ENCODE data around the gene UBE2G2. TPM values are rescaled to one million over a fixed set of nuclear protein-coding genes. Genes with fewer than 3 reads are reported as not detected.

UBE2G2 gene
- total RNA-seq, 1 experiment from 2014 or later, result 66.4 TPM

- no peak overlapping the region for H3K4me3 ChIP-seq (ENCODE audit: insufficient read depth, low read depth, low read length)
- no peak for DNase-seq
- H3K27me3 ChIP-seq (ENCODE audit: control insufficient read depth, insufficient read depth, low read length), result no peaks in the 10 kb centered on the region
- H3K36me3 ChIP-seq (replicated peaks; ENCODE audit: control insufficient read depth, insufficient read depth, low read length), result no peaks in the 10 kb centered on the region
Observed at GRCh38 chr21:44828362-44829056, 26.9 kb upstream of the UBE2G2 start.

- no peaks in the 10 kb centered on the region for H3K36me3 ChIP-seq (replicated peaks; ENCODE audit: control insufficient read depth, insufficient read depth, low read length)
- no peak overlapping the region for H3K4me3 ChIP-seq (ENCODE audit: insufficient read depth, low read depth, low read length)
- no peak for DNase-seq
- peaks cover 8% of the 10 kb centered on the region; the same call in 1 of the 2 replicates for H3K27me3 ChIP-seq (ENCODE audit: control insufficient read depth, insufficient read depth, low read length)
Observed at GRCh38 chr21:44823179-44823660, 21.6 kb upstream of the UBE2G2 start.

GRCh38 chr21:44822484-44823178 lies 21.0 kb upstream of the UBE2G2 start:
- no peak for DNase-seq
- Histone ChIP-seq H3K27me3 (ENCODE audit: control insufficient read depth, insufficient read depth, low read length) (peaks cover 8% of the 10 kb centered on the region; the same call in 1 of the 2 replicates), H3K36me3 (replicated peaks; ENCODE audit: control insufficient read depth, insufficient read depth, low read length) (no peaks in the 10 kb centered on the region), H3K4me3 (ENCODE audit: insufficient read depth, low read depth, low read length) (no peak overlapping the region)

GRCh38 chr21:44820851-44821250 lies 19.2 kb upstream of the UBE2G2 start:
- no peaks in the 10 kb centered on the region for H3K36me3 ChIP-seq (replicated peaks; ENCODE audit: control insufficient read depth, insufficient read depth, low read length)
- no peak for DNase-seq
- H3K4me3 ChIP-seq (ENCODE audit: insufficient read depth, low read depth, low read length), result no peak overlapping the region
- peaks cover 8% of the 10 kb centered on the region; the same call in 1 of the 2 replicates for H3K27me3 ChIP-seq (ENCODE audit: control insufficient read depth, insufficient read depth, low read length)

GRCh38 chr21:44819283-44820243 lies 17.9 kb upstream of the UBE2G2 start:
- DNase-seq, result no peak
- H3K4me3 ChIP-seq (ENCODE audit: insufficient read depth, low read depth, low read length), result no peak overlapping the region
- H3K36me3 ChIP-seq (replicated peaks; ENCODE audit: control insufficient read depth, insufficient read depth, low read length), result no peaks in the 10 kb centered on the region
- peaks cover 8% of the 10 kb centered on the region; the same call in 1 of the 2 replicates for H3K27me3 ChIP-seq (ENCODE audit: control insufficient read depth, insufficient read depth, low read length)

GRCh38 chr21:44818640-44819011 lies 17.0 kb upstream of the UBE2G2 start:
- DNase-seq, result no peak
- Histone ChIP-seq H3K27me3 (ENCODE audit: control insufficient read depth, insufficient read depth, low read length) (peaks cover 8% of the 10 kb centered on the region; the same call in 1 of the 2 replicates), H3K36me3 (replicated peaks; ENCODE audit: control insufficient read depth, insufficient read depth, low read length) (no peaks in the 10 kb centered on the region), H3K4me3 (ENCODE audit: insufficient read depth, low read depth, low read length) (peak overlapping the region; percentile 66)

- DNase-seq, result peak; percentile 98
- peaks cover 8% of the 10 kb centered on the region; the same call in 1 of the 2 replicates for H3K27me3 ChIP-seq (ENCODE audit: control insufficient read depth, insufficient read depth, low read length)
Observed at GRCh38 chr21:44817914-44818639, 16.5 kb upstream of the UBE2G2 start, which contains the start of gene SUMO3. Gene SUMO3, minus strand, starts transcription at chr21:44818062. Its CDS starts 94 bp downstream, at chr21:44817968.

GRCh38 chr21:44817506-44817880 lies 15.9 kb upstream of the UBE2G2 start:
- Histone ChIP-seq H3K27me3 (ENCODE audit: control insufficient read depth, insufficient read depth, low read length) (peaks cover 8% of the 10 kb centered on the region; the same call in 1 of the 2 replicates), H3K36me3 (replicated peaks; ENCODE audit: control insufficient read depth, insufficient read depth, low read length) (no peaks in the 10 kb centered on the region; the same call in 1 of the 2 replicates), H3K4me3 (ENCODE audit: insufficient read depth, low read depth, low read length) (peak overlapping the region; percentile 79)
- peak; percentile 100 for DNase-seq

More at GRCh38 chr21:44817914-44818639, 16.5 kb upstream of the UBE2G2 start, which contains the start of gene SUMO3:
- Histone ChIP-seq H3K36me3 (replicated peaks; ENCODE audit: control insufficient read depth, insufficient read depth, low read length) (no peaks in the 10 kb centered on the region; the same call in 1 of the 2 replicates), H3K4me3 (ENCODE audit: insufficient read depth, low read depth, low read length) (peak within 1 kb of the TSS; percentile 79)

GRCh38 chr21:44816761-44817505 lies 15.3 kb upstream of the UBE2G2 start:
- peak overlapping the region; percentile 79 for H3K4me3 ChIP-seq (ENCODE audit: insufficient read depth, low read depth, low read length)
- no peak for DNase-seq
- peaks cover 8% of the 10 kb centered on the region; the same call in 1 of the 2 replicates for H3K27me3 ChIP-seq (ENCODE audit: control insufficient read depth, insufficient read depth, low read length)
- H3K36me3 ChIP-seq (replicated peaks; ENCODE audit: control insufficient read depth, insufficient read depth, low read length), result no peaks in the 10 kb centered on the region; the same call in 1 of the 2 replicates

- peak; percentile 50 for DNase-seq
- Histone ChIP-seq H3K4me3 (ENCODE audit: insufficient read depth, low read depth, low read length) (no peak overlapping the region), H3K36me3 (replicated peaks; ENCODE audit: control insufficient read depth, insufficient read depth, low read length) (no peaks in the 10 kb centered on the region; the same call in 1 of the 2 replicates), H3K27me3 (ENCODE audit: control insufficient read depth, insufficient read depth, low read length) (peaks cover 8% of the 10 kb centered on the region; the same call in 1 of the 2 replicates)
Observed at GRCh38 chr21:44815852-44816628, 14.4 kb upstream of the UBE2G2 start.

GRCh38 chr21:44815225-44815624 lies 13.6 kb upstream of the UBE2G2 start:
- Histone ChIP-seq H3K36me3 (replicated peaks; ENCODE audit: control insufficient read depth, insufficient read depth, low read length) (no peaks in the 10 kb centered on the region; the same call in 1 of the 2 replicates), H3K27me3 (ENCODE audit: control insufficient read depth, insufficient read depth, low read length) (peaks cover 8% of the 10 kb centered on the region; the same call in 1 of the 2 replicates)
- no peak for DNase-seq

GRCh38 chr21:44814498-44815023 lies 12.9 kb upstream of the UBE2G2 start:
- H3K27me3 ChIP-seq (ENCODE audit: control insufficient read depth, insufficient read depth, low read length), result peaks cover 8% of the 10 kb centered on the region; the same call in 1 of the 2 replicates
- H3K4me3 ChIP-seq (ENCODE audit: insufficient read depth, low read depth, low read length), result no peak overlapping the region
- DNase-seq, result no peak
- H3K36me3 ChIP-seq (replicated peaks; ENCODE audit: control insufficient read depth, insufficient read depth, low read length), result no peaks in the 10 kb centered on the region; the same call in none of the 2 replicates

More at GRCh38 chr21:44815225-44815624, 13.6 kb upstream of the UBE2G2 start:
- H3K4me3 ChIP-seq (ENCODE audit: insufficient read depth, low read depth, low read length), result no peak overlapping the region

All from H7 (cell line).